ENCODE measurements around the gene ACTR10. TPM values are rescaled to one million over a fixed set of nuclear protein-coding genes. Genes with fewer than 3 reads are reported as not detected.

ACTR10 gene
- total and polyA plus RNA-seq, 2 donors (not counting 1 experiment from before 2014, with no cell fraction given) = 28.7 to 40.6 TPM

DNA sequence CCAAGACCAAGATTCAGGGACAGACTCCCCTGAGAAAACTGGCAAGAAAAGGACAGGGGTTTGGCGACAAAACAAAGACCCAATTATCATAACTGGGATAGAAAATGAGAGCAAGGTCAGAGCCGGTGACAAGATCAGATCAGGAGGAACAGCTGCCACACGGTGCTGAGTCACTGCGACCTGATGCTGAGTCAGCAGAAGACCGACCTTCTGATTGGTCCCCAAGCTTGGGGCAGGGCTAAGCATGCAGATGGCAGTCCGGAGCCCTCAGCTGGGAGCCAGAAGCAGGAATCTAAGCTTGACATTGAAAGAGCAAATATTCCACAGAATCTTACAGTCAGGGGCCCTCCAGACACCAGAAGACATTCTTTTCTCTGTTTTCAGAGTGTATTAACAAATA lies 28.9 kb upstream of the ACTR10 start:
- H3K9me3 Mint-ChIP-seq (ENCODE audit: insufficient read depth) = no peaks in the 10 kb centered on the region
- no peak overlapping the region for H3K4me3 ChIP-seq (ENCODE audit: control extremely low read depth in 1 of 5, extremely low read depth in 1 of 5, insufficient read depth in 1 of 5, low read depth in 2 of 5, low read length in 4 of 5)
- CTCF ChIA-PET = no interaction called here
- POLR2A ChIA-PET = no interaction called here
- ATAC-seq (ENCODE audit: low read depth) (no peak), DNase-seq (no peak)
- no peaks in the 10 kb centered on the region for H3K4me1 ChIP-seq (ENCODE audit: control insufficient read depth in 2 of 2, insufficient read depth in 2 of 2, low read length in 2 of 2)
- no peaks in the 10 kb centered on the region for H4K20me1 ChIP-seq (ENCODE audit: control insufficient read depth, insufficient read depth, low read length, poor library complexity, severe bottlenecking)
- intact Hi-C loops (cut with micrococcal nuclease) = no loop called here
- no peak overlapping the region for H3K9ac ChIP-seq (ENCODE audit: low read length)
- H3K9me3 ChIP-seq (ENCODE audit: control extremely low read depth in 1 of 3, control insufficient read depth in 2 of 3, insufficient read depth in 1 of 3, low read length in 2 of 3) = no peaks in the 10 kb centered on the region
- peaks cover 45% of the 10 kb centered on the region for H3K27me3 Mint-ChIP-seq
- H3K27ac ChIP-seq (ENCODE audit: low read length in 2 of 2) = no peak overlapping the region
- no peak for TF ChIP-seq EZH2 (IDR thresholded peaks at IDR 0.05; ENCODE audit: borderline replicate concordance, insufficient read depth, low read depth, low read length, poor library complexity, severe bottlenecking)
- no peaks in the 10 kb centered on the region for H3K79me2 ChIP-seq (ENCODE audit: control insufficient read depth, insufficient read depth, low read length)
- no peak overlapping the region for H2AFZ ChIP-seq (ENCODE audit: insufficient read depth, low read depth, low read length, poor library complexity, severe bottlenecking)
- H3K4me2 ChIP-seq (replicated peaks; ENCODE audit: low read depth, low read length, poor library complexity, severe bottlenecking) = no peak overlapping the region
- H3K4me1 Mint-ChIP-seq = no peaks in the 10 kb centered on the region
- no peak overlapping the region for H3K4me3 Mint-ChIP-seq
- H3K27me3 ChIP-seq (replicated peaks in 1 of 4; ENCODE audit: control extremely low read depth in 1 of 4, control insufficient read depth in 3 of 4, insufficient read depth in 4 of 4, low read length in 3 of 4) = peaks cover 0 to 8% (median 4%) of the 10 kb centered on the region in 4 experiments
- no peak overlapping the region for H3K27ac Mint-ChIP-seq
- H3K36me3 ChIP-seq (replicated peaks in 1 of 2; ENCODE audit: control extremely low read depth in 1 of 2, control insufficient read depth in 1 of 2, extremely low read depth in 1 of 2, insufficient read depth in 2 of 2, low read length in 1 of 2) = no peaks in the 10 kb centered on the region
- 16% methylated on average over 6 of the region's 6 CpGs for WGBS (ENCODE audit: insufficient coverage)

DNA sequence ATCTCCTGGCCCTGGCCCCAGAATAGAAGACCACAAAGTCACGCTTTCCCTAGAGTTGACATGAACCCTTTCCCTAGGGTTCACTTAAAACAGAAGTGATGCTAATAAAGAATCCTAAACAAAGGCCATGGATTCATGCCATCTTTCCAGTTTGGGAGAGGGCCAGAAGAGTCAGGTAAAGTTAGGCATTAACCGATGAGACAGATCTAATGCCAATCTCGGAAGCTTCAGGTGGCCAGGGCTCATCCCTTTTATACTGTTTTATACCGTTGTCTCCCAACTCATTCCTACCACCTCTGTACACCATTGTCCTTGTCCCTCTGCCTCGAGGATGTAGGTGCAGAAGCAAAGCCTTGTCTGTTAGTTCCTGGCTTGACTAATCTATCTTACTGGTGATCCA lies 22.8 kb upstream of the ACTR10 start:
- Mint-ChIP-seq H3K4me1 (no peaks in the 10 kb centered on the region), H3K4me3 (no peak overlapping the region), H3K27me3 (peaks cover 22% of the 10 kb centered on the region), H3K27ac (no peak overlapping the region), H3K9me3 (ENCODE audit: insufficient read depth) (no peaks in the 10 kb centered on the region)
- ATAC-seq (ENCODE audit: low read depth) = no peak
- H3K9me3 ChIP-seq (ENCODE audit: control extremely low read depth in 1 of 3, control insufficient read depth in 2 of 3, insufficient read depth in 1 of 3, low read length in 2 of 3) = no peaks in the 10 kb centered on the region
- ChIA-PET POLR2A (no interaction called here), CTCF (no interaction called here)
- H3K4me2 ChIP-seq (replicated peaks; ENCODE audit: low read depth, low read length, poor library complexity, severe bottlenecking) = no peak overlapping the region
- intact Hi-C loops (cut with micrococcal nuclease) = no loop called here
- H3K27me3 ChIP-seq (replicated peaks in 1 of 4; ENCODE audit: control extremely low read depth in 1 of 4, control insufficient read depth in 3 of 4, insufficient read depth in 4 of 4, low read length in 3 of 4) = peaks cover 0 to 6% (median 2%) of the 10 kb centered on the region in 4 experiments
- DNase-seq = no peak
- H4K20me1 ChIP-seq (ENCODE audit: control insufficient read depth, insufficient read depth, low read length, poor library complexity, severe bottlenecking) = no peaks in the 10 kb centered on the region
- no peak overlapping the region for H3K27ac ChIP-seq (ENCODE audit: low read length in 2 of 2)
- no peaks in the 10 kb centered on the region for H3K79me2 ChIP-seq (ENCODE audit: control insufficient read depth, insufficient read depth, low read length)
- H2AFZ ChIP-seq (ENCODE audit: insufficient read depth, low read depth, low read length, poor library complexity, severe bottlenecking) = no peak overlapping the region
- TF ChIP-seq, protein P1, sequence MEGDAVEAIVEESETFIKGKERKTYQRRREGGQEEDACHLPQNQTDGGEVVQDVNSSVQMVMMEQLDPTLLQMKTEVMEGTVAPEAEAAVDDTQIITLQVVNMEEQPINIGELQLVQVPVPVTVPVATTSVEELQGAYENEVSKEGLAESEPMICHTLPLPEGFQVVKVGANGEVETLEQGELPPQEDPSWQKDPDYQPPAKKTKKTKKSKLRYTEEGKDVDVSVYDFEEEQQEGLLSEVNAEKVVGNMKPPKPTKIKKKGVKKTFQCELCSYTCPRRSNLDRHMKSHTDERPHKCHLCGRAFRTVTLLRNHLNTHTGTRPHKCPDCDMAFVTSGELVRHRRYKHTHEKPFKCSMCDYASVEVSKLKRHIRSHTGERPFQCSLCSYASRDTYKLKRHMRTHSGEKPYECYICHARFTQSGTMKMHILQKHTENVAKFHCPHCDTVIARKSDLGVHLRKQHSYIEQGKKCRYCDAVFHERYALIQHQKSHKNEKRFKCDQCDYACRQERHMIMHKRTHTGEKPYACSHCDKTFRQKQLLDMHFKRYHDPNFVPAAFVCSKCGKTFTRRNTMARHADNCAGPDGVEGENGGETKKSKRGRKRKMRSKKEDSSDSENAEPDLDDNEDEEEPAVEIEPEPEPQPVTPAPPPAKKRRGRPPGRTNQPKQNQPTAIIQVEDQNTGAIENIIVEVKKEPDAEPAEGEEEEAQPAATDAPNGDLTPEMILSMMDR (IDR thresholded peaks at IDR 0.05) = no peak
- no peak for TF ChIP-seq EZH2 (IDR thresholded peaks at IDR 0.05; ENCODE audit: borderline replicate concordance, insufficient read depth, low read depth, low read length, poor library complexity, severe bottlenecking)
- no peak overlapping the region for H3K9ac ChIP-seq (ENCODE audit: low read length)
- H3K36me3 ChIP-seq (replicated peaks in 1 of 2; ENCODE audit: control extremely low read depth in 1 of 2, control insufficient read depth in 1 of 2, extremely low read depth in 1 of 2, insufficient read depth in 2 of 2, low read length in 1 of 2) = no peaks in the 10 kb centered on the region
- no peaks in the 10 kb centered on the region for H3K4me1 ChIP-seq (ENCODE audit: control insufficient read depth in 2 of 2, insufficient read depth in 2 of 2, low read length in 2 of 2)
- WGBS (ENCODE audit: insufficient coverage) = 100% methylated on average over 2 of the region's 5 CpGs
- no peak overlapping the region for H3K4me3 ChIP-seq (ENCODE audit: control extremely low read depth in 1 of 5, extremely low read depth in 1 of 5, insufficient read depth in 1 of 5, low read depth in 2 of 5, low read length in 4 of 5)

Measured in B cell (primary cell).